ENCODE results near the gene TMEM119. TPM values are rescaled to one million over a fixed set of nuclear protein-coding genes. Genes with fewer than 3 reads are reported as not detected.

The TMEM119 gene
- total RNA-seq, 1 experiment from 2014 or later, result not detected

- Histone ChIP-seq H3K27me3 (ENCODE audit: low read length) (no peaks in the 10 kb centered on the region), H3K4me2 (ENCODE audit: low read depth, low read length, poor library complexity, severe bottlenecking) (no peak overlapping the region), H3K9me3 (ENCODE audit: low read length) (no peaks in the 10 kb centered on the region), H3K36me3 (ENCODE audit: insufficient read depth, low read length) (no peaks in the 10 kb centered on the region), H3K79me2 (ENCODE audit: low read length) (no peaks in the 10 kb centered on the region), H3K4me1 (ENCODE audit: low read length) (no peaks in the 10 kb centered on the region), H2AFZ (ENCODE audit: low read length) (no peak overlapping the region), H3K27ac (ENCODE audit: low read length) (no peak overlapping the region), H3K9ac (ENCODE audit: low read length) (no peak overlapping the region), H3K4me3 (ENCODE audit: low read length) (no peak overlapping the region), H4K20me1 (ENCODE audit: insufficient read depth, low read depth, low read length) (no peaks in the 10 kb centered on the region), H3K9me2 (replicated peaks; ENCODE audit: insufficient read depth, low read length) (no peaks in the 10 kb centered on the region)
- DNase-seq, result no peak
These were observed 5.3 kb upstream of the TMEM119 start for GRCh38 chr12:108602976-108603704.

- Histone ChIP-seq H3K27ac (ENCODE audit: low read length) (no peak overlapping the region), H3K36me3 (ENCODE audit: insufficient read depth, low read length) (no peaks in the 10 kb centered on the region), H3K4me2 (ENCODE audit: low read depth, low read length, poor library complexity, severe bottlenecking) (no peak overlapping the region), H3K9me2 (replicated peaks; ENCODE audit: insufficient read depth, low read length) (no peaks in the 10 kb centered on the region), H4K20me1 (ENCODE audit: insufficient read depth, low read depth, low read length) (no peaks in the 10 kb centered on the region), H3K9me3 (ENCODE audit: low read length) (no peaks in the 10 kb centered on the region), H3K9ac (ENCODE audit: low read length) (no peak overlapping the region), H3K4me3 (ENCODE audit: low read length) (no peak overlapping the region), H3K4me1 (ENCODE audit: low read length) (no peaks in the 10 kb centered on the region), H2AFZ (ENCODE audit: low read length) (no peak overlapping the region), H3K27me3 (ENCODE audit: low read length) (no peaks in the 10 kb centered on the region), H3K79me2 (ENCODE audit: low read length) (no peaks in the 10 kb centered on the region)
- no peak for DNase-seq
These were observed 4.4 kb upstream of the TMEM119 start for GRCh38 chr12:108602209-108602705.

GRCh38 chr12:108600702-108601007 lies 2.8 kb upstream of the TMEM119 start:
- Histone ChIP-seq H3K4me1 (ENCODE audit: low read length) (no peaks in the 10 kb centered on the region), H3K9me2 (replicated peaks; ENCODE audit: insufficient read depth, low read length) (no peaks in the 10 kb centered on the region), H3K4me3 (ENCODE audit: low read length) (no peak overlapping the region), H3K27ac (ENCODE audit: low read length) (no peak overlapping the region), H4K20me1 (ENCODE audit: insufficient read depth, low read depth, low read length) (no peaks in the 10 kb centered on the region), H3K9ac (ENCODE audit: low read length) (no peak overlapping the region), H2AFZ (ENCODE audit: low read length) (no peak overlapping the region), H3K79me2 (ENCODE audit: low read length) (no peaks in the 10 kb centered on the region), H3K4me2 (ENCODE audit: low read depth, low read length, poor library complexity, severe bottlenecking) (no peak overlapping the region), H3K27me3 (ENCODE audit: low read length) (no peaks in the 10 kb centered on the region), H3K9me3 (ENCODE audit: low read length) (no peaks in the 10 kb centered on the region), H3K36me3 (ENCODE audit: insufficient read depth, low read length) (no peaks in the 10 kb centered on the region)
- no peak for DNase-seq

- Histone ChIP-seq H2AFZ (ENCODE audit: low read length) (no peak overlapping the region), H3K36me3 (ENCODE audit: insufficient read depth, low read length) (no peaks in the 10 kb centered on the region), H3K27me3 (ENCODE audit: low read length) (no peaks in the 10 kb centered on the region), H3K27ac (ENCODE audit: low read length) (no peak overlapping the region), H4K20me1 (ENCODE audit: insufficient read depth, low read depth, low read length) (no peaks in the 10 kb centered on the region), H3K9me2 (replicated peaks; ENCODE audit: insufficient read depth, low read length) (no peaks in the 10 kb centered on the region), H3K4me2 (ENCODE audit: low read depth, low read length, poor library complexity, severe bottlenecking) (no peak overlapping the region), H3K9me3 (ENCODE audit: low read length) (no peaks in the 10 kb centered on the region), H3K4me3 (ENCODE audit: low read length) (no peak overlapping the region), H3K9ac (ENCODE audit: low read length) (no peak overlapping the region), H3K4me1 (ENCODE audit: low read length) (no peaks in the 10 kb centered on the region), H3K79me2 (ENCODE audit: low read length) (no peaks in the 10 kb centered on the region)
- no peak for DNase-seq
These were observed 2.2 kb upstream of the TMEM119 start for GRCh38 chr12:108599948-108600701.

GRCh38 chr12:108599541-108599940 lies 1.7 kb upstream of the TMEM119 start:
- Histone ChIP-seq H3K27ac (ENCODE audit: low read length) (no peak overlapping the region), H3K9ac (ENCODE audit: low read length) (no peak overlapping the region), H3K4me1 (ENCODE audit: low read length) (no peaks in the 10 kb centered on the region), H3K36me3 (ENCODE audit: insufficient read depth, low read length) (no peaks in the 10 kb centered on the region), H3K27me3 (ENCODE audit: low read length) (no peaks in the 10 kb centered on the region), H3K79me2 (ENCODE audit: low read length) (no peaks in the 10 kb centered on the region), H3K4me3 (ENCODE audit: low read length) (no peak overlapping the region), H3K9me3 (ENCODE audit: low read length) (no peaks in the 10 kb centered on the region), H3K9me2 (replicated peaks; ENCODE audit: insufficient read depth, low read length) (no peaks in the 10 kb centered on the region), H3K4me2 (ENCODE audit: low read depth, low read length, poor library complexity, severe bottlenecking) (no peak overlapping the region), H2AFZ (ENCODE audit: low read length) (no peak overlapping the region), H4K20me1 (ENCODE audit: insufficient read depth, low read depth, low read length) (no peaks in the 10 kb centered on the region)
- DNase-seq, result no peak

- no peaks in the 10 kb centered on the region for H3K27me3 ChIP-seq (ENCODE audit: low read length)
- H3K4me3 ChIP-seq (ENCODE audit: low read length), result no peak overlapping the region
- H3K9ac ChIP-seq (ENCODE audit: low read length), result no peak overlapping the region
- no peaks in the 10 kb centered on the region for H3K9me2 ChIP-seq (replicated peaks; ENCODE audit: insufficient read depth, low read length)
- no peaks in the 10 kb centered on the region for H3K9me3 ChIP-seq (ENCODE audit: low read length)
- H3K4me1 ChIP-seq (ENCODE audit: low read length), result no peaks in the 10 kb centered on the region
- H3K27ac ChIP-seq (ENCODE audit: low read length), result no peak overlapping the region
- DNase-seq, result no peak
- H3K36me3 ChIP-seq (ENCODE audit: insufficient read depth, low read length), result no peaks in the 10 kb centered on the region
- no peaks in the 10 kb centered on the region for H4K20me1 ChIP-seq (ENCODE audit: insufficient read depth, low read depth, low read length)
- H3K4me2 ChIP-seq (ENCODE audit: low read depth, low read length, poor library complexity, severe bottlenecking), result no peak overlapping the region
- H3K79me2 ChIP-seq (ENCODE audit: low read length), result no peaks in the 10 kb centered on the region
- no peak overlapping the region for H2AFZ ChIP-seq (ENCODE audit: low read length)
These were observed 818 bp upstream of the TMEM119 start for GRCh38 chr12:108598553-108599250.

- H3K79me2 ChIP-seq (ENCODE audit: low read length), result no peaks in the 10 kb centered on the region
- H3K27ac ChIP-seq (ENCODE audit: low read length), result no peak overlapping the region
- H3K36me3 ChIP-seq (ENCODE audit: insufficient read depth, low read length), result no peaks in the 10 kb centered on the region
- no peak overlapping the region for H2AFZ ChIP-seq (ENCODE audit: low read length)
- H3K9ac ChIP-seq (ENCODE audit: low read length), result no peak overlapping the region
- H3K4me3 ChIP-seq (ENCODE audit: low read length), result no peak overlapping the region
- no peaks in the 10 kb centered on the region for H3K27me3 ChIP-seq (ENCODE audit: low read length)
- no peaks in the 10 kb centered on the region for H4K20me1 ChIP-seq (ENCODE audit: insufficient read depth, low read depth, low read length)
- no peaks in the 10 kb centered on the region for H3K9me3 ChIP-seq (ENCODE audit: low read length)
- no peaks in the 10 kb centered on the region for H3K9me2 ChIP-seq (replicated peaks; ENCODE audit: insufficient read depth, low read length)
- DNase-seq, result no peak
- H3K4me1 ChIP-seq (ENCODE audit: low read length), result no peaks in the 10 kb centered on the region
- H3K4me2 ChIP-seq (ENCODE audit: low read depth, low read length, poor library complexity, severe bottlenecking), result no peak overlapping the region
These were observed 878 bp downstream of the TMEM119 start for GRCh38 chr12:108596854-108597558.

All from Karpas-422 (cell line).